Fibroblast of lung (primary cell): ENCODE results near the gene ST6GALNAC3.

Source experiments
- CTCF ChIP-seq, 2 donors: IDR thresholded peaks in 1 of 2; conservative IDR thresholded peaks in 1 of 2; 1 replicate in 1 of 2; 2 replicates in 1 of 2; pipeline ENCODE4 v1.5.1; 2011 to 2012; ENCODE audit warnings: low read length in 2 of 2, control low read depth in 1 of 2, inconsistent platforms in 1 of 2, low read depth in 1 of 2, mild to moderate bottlenecking in 1 of 2
- EZH2 ChIP-seq: IDR thresholded peaks from 2 replicates; pipeline ENCODE4 v1.5.1; 2012; ENCODE audit warnings: low read length, control low read depth, mild to moderate bottlenecking; ENCODE audit errors: missing control alignments

GRCh38 chr1:76541618-76542017 is 467.1 kb downstream of the ST6GALNAC3 start:
- TF ChIP-seq EZH2 (no peak), CTCF (conservative IDR thresholded peaks at IDR 0.05 in 1 of 2, IDR thresholded peaks at IDR 0.05 in 1 of 2; ENCODE audit: low read depth in 1 of 2, low read length in 2 of 2) (no peak)
